GM21528 (cell line): ENCODE results near the gene PPIG.
A peak's percentile ranks its signal among the peaks of the same experiment; 100 is the strongest.
"Not testable (repeated sequence)": the region's sequence is repeated elsewhere in the genome, so short reads cannot be mapped to it uniquely, and the experiment has no call there.

Source experiments
- ATAC-seq: cut with Tn5 transposase; IDR thresholded peaks from one replicate; pipeline ENCODE4 v1.9.1; 2021; ENCODE audit warnings: mild to moderate bottlenecking, moderate library complexity; ENCODE audit not compliant: unreplicated experiment, low FRiP score

The PPIG gene

DNA sequence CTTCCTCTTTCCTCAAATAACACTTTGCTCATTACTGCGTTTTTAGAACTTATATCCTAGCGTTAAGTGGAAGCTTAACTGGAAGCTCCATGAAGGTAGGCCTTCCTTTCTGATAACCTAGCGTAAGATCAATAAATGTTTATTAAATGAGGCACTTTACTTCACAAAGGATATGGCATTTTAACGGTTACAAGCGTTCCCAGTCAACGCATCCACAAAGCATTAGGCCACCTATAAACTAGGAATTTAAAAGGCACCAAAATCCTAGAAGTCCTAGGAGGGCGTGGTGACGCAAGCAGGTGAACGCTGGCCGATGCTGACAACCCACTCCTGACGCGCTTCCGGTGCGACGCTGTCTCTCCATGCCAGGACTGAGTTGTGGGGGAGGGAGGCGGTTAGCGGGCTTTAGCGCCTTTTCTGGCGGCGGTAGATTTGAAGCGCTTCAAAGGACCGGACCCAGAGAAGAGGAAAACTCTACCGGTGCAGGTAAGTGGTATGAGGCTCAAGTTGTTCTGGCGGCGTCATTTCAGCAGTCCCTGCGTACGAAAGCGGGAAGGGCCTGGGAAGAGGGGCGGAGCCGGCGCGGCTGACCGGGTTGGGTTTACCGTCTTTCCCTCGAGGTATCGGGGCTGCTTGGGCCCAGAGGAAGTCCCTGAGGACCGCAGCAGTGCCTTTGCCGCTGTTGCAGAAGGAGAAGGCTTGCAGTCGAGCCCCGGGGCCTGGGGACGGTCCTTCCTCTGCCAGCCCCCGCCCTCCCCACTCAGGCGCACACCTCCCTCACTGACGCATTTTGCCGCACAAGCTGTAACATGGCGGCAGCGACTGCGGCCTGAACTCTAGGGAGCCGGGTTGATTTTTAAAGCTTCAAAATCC, at the start of gene PPIG:
TSS of gene PPIG (plus strand) at position 347 of the 873 bp plus-strand sequence. CDS start 19,691 bp downstream, outside the sequence.
- ATAC-seq, result peak; percentile 91

- not testable (repeated sequence) for ATAC-seq
Measured at GRCh38 chr2:169539460-169539859, 44.7 kb upstream of the PPIG start.

DNA sequence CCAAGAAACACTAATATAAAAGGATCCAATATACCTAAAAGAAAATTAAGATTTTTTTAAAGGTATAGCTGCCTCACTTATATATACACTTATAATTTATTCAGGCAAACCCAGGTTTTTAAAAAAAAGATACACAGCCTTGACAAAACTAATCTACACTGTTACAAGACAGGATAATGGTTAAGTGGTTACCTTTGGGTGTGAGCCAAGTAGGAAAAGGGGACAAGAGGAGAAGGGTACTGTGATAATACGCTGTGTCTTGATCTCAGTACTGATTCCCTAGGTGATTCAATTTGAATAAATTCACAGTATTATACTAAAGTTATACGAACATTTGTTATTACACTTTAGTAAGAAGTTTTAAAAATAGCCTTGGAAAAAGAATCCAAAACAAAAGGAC, 44.0 kb upstream of the PPIG start:
- ATAC-seq, result no peak

GRCh38 chr2:169542433-169542832, 41.7 kb upstream of the PPIG start:
- ATAC-seq, result no peak

DNA sequence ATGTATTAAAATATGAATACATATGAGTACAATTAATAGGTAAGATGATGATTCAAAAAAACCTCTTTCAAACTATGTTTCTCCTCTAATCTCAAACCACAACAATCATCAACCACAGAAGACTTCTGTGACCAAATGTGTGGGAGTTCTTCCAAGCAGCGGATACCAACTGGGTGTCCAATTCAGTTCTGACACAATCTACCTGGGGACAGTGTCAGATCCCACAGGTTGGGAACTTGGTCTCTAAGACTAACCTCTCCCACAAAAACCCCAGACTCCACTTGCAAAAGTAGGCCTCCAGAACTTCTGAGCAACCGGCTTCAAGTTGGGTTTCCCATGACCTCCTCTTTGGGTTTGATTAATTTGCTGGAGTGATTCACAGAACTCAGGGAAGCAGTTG, 37.4 kb upstream of the PPIG start:
- no peak for ATAC-seq

DNA sequence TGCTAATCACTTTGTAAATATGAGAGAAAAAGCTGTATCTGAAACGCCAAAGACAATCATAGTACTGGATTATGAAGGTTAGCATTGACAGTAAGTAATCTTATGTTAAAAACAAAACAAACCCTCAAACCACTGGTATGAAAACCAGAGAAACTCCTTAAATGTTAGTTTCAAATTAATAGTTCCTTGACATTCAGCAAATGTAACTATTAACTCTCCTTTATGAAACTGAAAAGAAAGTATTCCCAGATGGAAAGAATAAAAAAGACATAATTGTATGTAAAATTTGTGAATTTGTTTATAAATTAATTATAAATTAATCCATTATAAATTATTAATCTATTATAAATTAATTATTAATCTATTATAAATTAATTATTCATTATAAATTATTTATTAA, 22.8 kb upstream of the PPIG start:
- ATAC-seq, result no peak

DNA sequence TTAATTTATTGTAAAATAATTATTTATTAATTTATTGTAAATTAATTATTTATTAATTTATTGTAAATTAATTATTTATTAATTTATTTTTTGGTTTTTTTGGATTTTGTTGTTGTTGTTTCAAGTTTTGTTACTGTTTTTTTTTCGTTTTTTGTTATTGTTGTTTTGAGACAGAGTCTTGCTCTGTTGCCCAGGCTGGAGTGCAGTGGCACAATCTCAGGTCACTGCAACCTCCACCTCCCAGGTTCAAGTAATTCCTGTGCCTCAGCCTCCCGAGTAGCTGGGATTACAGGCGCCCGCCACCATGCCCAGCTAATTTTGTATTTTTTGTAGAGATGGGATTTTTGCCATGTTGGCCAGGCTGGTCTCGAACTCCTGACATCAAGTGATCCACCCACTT, 22.1 kb upstream of the PPIG start:
- not testable (repeated sequence) for ATAC-seq

- ATAC-seq, result no peak
Measured at GRCh38 chr2:169562519-169562918, 21.6 kb upstream of the PPIG start.

DNA sequence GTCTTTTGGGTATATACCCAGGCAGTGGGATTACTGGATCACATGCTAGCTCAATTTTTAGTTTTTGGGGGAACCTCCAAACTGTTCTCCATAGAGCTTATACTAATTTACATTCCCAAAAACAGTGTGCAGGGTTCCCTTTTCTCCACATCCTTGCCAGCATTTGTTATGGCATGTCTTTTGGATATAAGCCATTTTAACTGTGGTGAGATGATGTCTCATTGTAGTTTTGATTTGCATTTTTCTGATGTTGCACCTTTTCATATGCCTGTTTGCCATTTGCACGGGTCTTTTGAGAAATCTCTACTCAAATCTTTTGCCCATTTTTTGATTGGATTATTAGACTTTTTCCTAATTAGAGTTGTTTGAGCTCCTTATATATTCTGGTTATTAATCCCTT, 18.5 kb upstream of the PPIG start:
- no peak for ATAC-seq

GRCh38 chr2:169569948-169570347, 14.2 kb upstream of the PPIG start:
- ATAC-seq, result no peak

DNA sequence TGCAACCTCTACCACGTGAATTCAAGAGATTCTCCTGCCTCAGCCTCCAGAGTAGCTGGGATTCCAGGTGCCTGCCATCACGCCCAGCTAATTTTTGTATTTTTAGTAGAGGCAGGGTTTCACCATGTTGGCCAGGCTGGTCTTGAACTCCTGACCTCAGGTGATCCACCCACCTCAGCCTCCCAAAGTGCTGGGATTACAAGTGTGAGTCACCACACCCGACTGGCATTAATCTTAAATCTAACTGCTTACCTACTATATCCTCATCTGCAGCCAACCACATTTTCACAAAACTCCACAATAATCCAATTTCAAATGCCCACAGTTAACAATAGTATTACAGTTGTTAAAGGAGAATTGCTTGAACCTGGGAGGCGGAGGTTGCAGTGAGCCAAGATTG, 13.4 kb upstream of the PPIG start:
- ATAC-seq, result not testable (repeated sequence)

GRCh38 chr2:169571571-169571970, 12.6 kb upstream of the PPIG start:
- no peak for ATAC-seq

GRCh38 chr2:169572189-169572588, 12.0 kb upstream of the PPIG start:
- ATAC-seq, result no peak

DNA sequence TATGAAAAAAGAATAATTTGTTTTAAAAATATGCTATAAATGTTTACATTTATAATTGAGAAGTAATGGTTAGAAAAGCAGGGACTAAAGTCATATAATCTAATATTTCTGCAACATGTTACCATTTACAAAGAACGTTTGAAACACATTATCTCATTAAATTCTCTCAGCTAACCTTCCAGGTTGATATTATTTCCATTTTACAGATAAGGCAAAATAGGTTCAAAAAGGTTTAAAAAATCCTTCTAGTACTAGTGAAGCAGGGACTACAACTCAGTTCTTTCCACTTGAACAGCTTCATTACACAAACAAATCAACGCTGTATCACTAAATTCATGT, 11.4 kb upstream of the PPIG start:
- no peak for ATAC-seq

GRCh38 chr2:169573160-169573973, 10.8 kb upstream of the PPIG start, which contains the start of gene FASTKD1:
TSS of gene FASTKD1 (minus strand) at chr2:169573865. CDS start at chr2:169572029, 1,836 bp downstream.
- ATAC-seq, result peak; percentile 99

- ATAC-seq, result no peak
Measured at GRCh38 chr2:169573974-169574299, 10.2 kb upstream of the PPIG start.

DNA sequence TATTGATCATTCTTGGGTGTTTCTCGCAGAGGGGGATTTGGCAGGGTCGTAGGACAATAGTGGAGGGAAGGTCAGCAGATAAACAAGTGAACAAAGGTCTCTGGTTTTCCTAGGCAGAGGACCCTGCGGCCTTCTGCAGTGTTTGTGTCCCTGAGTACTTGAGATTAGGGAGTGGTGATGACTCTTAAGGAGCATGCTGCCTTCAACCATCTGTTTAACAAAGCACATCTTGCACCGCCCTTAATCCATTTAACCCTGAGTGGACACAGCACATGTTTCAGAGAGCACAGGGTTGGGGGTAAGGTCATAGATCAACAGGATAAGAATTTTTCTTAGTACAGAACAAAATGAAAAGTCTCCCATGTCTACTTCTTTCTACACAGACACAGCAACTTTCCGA, 9.6 kb upstream of the PPIG start:
- not testable (repeated sequence) for ATAC-seq

GRCh38 chr2:169575264-169575663, 8.9 kb upstream of the PPIG start:
- ATAC-seq, result not testable (repeated sequence)

DNA sequence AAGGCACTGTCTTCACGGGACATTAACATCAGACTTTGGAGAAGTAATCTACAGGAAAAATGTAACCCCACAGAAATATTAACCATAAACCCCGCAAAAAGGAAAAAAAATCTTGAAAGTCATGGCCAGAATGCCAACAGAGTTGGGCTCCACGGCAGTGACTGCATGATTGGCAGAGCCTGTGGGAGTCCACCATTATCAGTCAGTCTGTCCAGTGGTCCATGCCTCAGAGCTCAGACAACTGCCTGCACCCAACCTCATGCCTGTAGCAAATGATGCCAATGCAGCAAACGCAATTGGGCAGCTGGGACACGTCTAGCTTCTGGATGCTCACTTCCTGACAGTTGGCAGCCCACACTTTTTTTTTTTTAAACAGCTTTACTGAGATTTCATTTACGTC, 5.1 kb upstream of the PPIG start:
- ATAC-seq, result no peak

DNA sequence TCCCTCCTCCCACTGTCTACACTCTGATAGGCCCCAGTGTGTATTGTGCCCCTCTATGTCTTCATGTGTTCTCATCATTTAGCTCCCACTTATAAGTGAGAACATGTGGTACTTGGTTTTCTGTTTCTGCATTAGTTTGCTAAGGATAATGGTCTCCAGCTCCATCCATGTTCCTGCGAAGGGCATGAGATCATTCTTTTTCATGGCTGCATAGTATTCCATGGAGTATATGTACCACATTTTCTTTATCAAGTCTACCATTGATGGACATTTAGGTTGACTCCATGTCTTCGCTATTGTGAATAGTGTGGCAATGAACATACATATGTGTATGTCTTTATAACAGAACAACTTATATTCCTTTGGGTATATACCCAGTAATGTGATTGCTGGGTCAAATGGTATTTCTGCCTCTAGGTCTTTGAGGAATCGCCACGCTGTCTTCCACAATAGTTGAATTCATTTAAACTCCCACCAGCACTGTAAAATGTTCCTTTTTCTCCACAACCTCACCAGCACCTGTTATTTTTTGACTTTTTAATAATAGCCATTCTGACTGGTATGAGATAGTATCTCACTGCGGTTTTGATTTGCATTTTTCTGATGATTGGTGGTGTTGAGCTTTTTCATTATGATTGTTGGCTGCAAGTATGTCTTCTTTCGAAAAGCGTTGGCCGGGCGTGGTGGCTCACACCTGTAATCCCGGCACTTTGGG, 1.4 kb upstream of the PPIG start:
- not testable (repeated sequence) for ATAC-seq

GRCh38 chr2:169583518-169583917, 633 bp upstream of the PPIG start:
- no peak for ATAC-seq
